GM21576 (cell line): ENCODE results near the gene CCDC200.
"Not testable (repeated sequence)": the region's sequence is repeated elsewhere in the genome, so short reads cannot be mapped to it uniquely, and the experiment has no call there.

Experiments
- ATAC-seq: cut with Tn5 transposase; IDR thresholded peaks from one replicate; pipeline ENCODE4 v1.9.1; 2021; ENCODE audit warnings: mild to moderate bottlenecking, moderate library complexity; ENCODE audit not compliant: unreplicated experiment

CCDC200 gene

DNA sequence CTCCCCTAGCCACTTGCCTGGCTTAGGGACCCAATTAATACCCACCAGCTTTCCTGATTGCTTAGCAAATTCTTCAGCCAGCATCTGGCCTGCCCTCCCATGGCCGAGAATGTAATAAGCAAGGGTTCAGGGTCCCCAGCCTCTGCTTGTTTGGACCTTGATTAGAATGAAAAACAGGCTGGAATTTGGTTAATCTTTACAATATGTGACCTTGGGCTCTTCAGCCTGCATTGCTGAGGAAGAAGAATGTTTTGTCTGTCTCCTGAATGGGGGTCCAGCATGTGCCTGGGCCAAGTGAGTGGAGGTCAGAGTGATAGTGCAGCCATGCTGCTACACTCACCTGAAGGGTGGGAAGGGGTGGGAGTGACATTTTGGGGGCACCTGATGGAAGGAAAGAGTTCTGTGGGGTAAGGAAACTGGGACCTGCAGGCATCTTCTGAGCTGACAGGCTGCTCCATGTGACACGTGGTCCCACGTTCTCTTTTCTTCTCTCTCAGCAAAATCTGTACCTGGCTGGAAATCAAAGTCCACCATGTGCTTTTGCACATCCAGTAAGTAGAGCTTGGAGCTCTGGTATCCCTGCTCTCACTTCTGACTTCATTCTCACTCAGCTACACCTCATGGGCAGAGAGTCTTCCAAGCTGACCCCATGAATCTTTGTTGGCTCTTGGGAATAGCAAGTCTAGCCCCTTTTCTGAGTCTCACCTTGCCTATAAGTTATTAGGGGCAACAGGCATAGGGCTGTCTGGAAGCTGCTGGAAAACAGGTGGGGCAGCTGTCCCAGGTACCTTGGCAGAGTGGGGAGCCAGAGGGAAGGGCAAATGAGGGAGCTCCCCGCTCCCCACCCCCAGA, 11.4 kb downstream of the CCDC200 start:
- no peak for ATAC-seq

DNA sequence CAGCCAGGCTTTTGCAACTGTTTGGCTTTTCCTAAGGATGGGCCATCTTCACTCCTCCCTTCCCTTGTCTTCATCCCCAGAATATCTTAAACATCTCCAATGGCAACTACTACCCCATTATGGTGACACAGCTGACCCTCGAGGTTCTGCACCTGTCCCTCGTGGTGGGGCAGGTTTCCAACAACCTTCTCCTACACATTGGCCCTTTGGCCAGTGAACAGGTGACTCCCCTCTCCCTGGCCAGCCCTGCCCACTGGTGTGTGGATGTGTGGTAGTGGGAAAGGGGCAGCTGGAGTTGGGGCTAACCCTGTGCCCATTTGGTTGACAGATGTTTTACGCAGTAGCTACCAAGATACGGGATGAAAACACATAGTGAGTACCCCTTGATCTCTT, 12.1 kb downstream of the CCDC200 start:
- ATAC-seq: no peak

DNA sequence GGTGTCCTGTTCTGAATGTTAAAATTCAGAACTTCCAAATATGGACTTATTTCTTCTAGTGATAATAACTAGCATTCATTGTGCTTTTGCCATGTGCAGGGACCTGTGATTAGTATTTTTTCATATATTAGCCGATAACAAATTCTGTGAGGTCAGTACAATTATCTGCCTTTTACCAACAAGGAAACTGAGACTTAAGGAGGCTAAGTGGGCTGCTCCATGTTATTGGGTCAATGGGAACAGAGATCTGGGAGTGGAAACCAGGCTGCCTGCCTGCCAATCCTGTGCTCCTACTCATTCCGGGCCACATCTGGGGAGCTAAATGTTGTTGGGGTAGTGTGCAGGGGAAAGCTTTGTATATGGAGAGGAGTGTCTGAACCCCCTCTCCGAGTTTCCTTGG, 13.1 kb downstream of the CCDC200 start:
- no peak for ATAC-seq

DNA sequence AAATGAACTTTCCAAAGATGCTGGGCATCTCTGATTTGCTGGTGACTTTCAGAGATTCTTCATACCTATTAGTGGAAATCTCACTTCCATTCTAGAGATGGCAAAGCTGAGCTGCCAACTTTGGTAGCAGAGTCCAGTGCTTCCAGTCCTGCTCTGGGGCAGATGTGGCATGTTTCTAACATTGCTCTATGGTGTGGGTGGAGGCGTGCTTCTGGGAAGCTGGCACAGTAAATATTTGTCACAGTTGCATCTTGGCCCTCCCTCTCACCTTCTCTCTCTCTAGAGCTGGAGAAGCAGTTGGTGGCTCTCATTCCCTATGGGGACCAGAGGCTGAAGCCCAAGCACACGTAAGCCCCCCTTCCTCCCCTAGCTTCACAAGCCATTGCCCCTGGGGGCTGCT, 14.9 kb downstream of the CCDC200 start:
- ATAC-seq: no peak

DNA sequence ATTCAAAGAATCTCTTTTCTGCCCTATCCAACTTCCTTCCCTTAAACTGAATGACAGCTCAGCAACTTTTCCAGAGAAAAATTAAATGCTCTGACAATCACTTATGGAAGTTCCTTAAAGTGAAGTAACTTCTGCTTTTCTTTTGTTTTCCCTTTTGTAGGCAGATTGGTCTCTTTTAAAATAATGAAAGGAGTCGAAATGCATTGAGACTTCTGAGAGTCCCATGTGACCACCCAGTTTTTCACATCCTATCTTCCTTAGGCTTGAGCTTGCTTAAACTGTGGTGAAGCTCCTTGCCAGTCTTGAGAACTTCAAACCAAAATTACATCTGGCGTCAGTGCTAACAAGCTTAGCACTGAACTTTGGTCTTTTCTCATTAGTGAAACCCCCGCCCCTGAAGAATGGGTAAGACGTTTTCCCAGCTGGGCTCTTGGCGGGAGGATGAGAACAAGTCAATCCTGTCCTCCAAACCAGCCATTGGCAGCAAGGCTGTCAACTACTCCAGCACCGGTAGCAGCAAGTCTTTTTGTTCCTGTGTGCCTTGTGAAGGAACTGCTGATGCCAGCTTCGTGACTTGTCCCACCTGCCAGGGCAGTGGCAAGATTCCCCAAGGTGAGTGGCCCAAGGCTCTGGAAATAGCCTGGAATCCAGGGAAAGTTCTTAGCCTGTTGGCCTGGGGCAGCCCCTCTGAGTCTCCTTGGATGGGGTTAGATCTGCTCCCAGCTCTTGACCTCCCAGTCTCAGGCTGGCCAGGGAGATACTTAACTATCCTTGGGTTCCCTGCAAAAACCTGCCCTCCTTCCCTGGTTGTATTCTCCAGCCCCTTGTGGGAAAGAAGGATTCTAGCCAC, 15.6 kb downstream of the CCDC200 start:
- ATAC-seq: no peak

DNA sequence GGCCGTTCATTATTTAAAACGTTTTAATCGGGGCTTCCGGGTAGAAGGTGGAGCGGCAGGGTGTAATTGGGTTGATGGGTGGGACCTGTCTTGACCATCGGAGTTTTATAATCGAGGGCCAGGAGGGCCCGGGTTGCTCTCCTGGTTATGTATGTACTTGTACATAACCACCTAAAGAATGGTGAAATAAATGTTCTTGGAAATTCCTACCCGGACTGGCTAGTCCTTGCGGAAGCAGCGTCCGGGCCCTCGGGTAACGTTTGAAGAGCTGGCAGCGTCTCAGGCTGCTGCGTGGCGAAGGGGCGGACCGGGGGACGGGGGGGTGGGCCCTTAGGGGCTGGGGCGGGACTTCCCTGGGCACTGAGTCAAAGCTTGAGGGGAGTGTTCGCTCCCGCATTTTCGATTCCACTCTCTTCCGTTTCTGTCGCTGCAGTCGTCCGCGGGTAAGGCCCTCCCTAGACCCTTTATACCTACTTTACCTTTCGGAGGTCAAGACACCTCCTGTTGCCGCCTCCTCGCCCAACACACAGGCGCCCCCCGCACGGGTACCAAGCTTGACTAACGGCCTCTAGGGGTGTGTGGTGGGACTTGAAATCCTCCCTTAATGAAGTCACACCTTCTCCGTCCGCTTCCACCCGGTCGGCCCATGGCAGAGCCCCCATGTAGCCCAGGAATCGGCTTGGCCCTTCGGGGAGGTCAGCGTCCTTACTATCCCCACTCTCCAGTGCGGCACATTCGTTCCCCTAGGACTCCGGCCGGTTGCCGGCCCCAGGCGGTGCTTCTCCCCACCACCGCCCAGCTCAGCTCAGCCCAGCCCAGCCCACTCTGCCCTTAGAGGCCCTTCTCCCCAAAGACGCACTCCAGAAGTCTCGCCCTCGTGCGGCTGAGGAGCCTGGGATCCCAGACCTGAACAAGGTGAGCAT, 16.7 kb downstream of the CCDC200 start, which contains the start of gene TMEM106A:
Gene TMEM106A (plus strand): TSS at position 396 of the 923 bp plus-strand sequence. CDS start 1,167 bp downstream, outside the sequence.
- peak; percentile 61 for ATAC-seq

DNA sequence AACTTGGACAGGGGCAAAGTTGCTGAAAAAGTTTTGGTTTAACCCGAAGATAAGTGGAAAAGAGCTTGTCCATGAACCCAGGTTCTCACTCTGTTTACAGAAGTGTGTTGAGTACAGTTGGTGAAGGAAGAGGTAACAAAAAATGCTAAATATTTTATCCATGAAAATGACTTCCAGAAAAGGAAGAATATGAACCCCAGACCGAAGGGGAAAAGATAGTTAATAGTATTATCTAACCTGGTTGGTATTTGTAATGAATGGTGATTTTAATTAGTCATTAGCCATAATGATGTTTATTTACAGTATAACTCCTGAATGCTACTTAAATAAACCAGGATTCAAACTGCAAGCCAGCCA, 17.3 kb downstream of the CCDC200 start:
- ATAC-seq: no peak

DNA sequence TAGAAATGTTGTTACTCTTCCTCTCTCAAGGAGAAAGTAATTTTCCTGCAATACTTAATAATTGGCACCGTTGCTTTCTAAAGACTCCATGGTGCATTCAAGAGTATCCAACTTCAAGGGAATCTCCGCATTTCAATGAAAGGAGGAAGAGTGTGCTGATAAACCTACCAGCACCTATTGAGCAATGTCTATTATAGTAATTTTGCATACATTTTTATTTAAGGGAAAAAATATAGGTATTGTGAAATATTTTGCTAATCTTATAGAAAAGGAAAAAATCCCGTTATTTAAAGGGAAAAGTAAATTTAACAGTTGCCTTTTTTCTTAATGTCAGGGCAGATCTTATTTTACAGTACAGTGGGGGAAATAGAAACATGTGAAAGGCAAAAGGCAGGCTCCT, 17.8 kb downstream of the CCDC200 start:
- ATAC-seq: no peak

DNA sequence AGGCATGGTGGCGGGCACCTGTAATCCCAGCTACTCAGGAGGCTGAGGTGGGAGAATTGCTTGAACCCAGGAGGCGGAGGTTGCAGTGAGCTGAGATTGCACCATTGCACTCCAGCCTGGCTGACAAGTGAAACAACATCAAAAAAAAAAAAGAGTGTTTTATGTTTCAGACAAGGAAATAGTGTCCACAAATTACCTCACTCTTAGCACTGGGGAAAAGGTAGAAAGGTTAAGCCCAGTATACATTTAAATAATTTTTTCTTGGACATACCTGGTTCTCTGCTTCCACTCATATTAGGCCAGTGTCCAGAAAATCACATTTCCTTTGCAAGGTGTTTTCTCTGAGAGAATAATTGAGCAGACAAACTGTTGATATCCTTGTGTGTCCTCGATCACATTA, 25.4 kb downstream of the CCDC200 start:
- not testable (repeated sequence) for ATAC-seq

DNA sequence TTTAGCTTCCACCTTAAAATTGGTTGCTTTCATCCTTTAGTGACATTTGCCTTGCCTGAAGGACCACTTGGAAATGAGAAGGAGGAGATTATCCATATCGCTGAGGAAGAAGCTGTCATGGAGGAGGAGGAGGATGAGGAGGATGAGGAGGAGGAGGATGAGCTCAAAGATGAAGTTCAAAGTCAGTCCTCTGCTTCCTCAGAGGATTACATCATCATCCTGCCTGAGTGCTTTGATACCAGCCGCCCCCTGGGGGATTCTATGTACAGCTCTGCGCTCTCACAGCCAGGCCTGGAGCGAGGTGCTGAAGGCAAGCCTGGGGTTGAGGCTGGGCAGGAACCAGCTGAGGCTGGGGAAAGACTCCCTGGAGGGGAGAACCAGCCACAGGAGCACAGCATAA, 28.3 kb downstream of the CCDC200 start:
- ATAC-seq: no peak

DNA sequence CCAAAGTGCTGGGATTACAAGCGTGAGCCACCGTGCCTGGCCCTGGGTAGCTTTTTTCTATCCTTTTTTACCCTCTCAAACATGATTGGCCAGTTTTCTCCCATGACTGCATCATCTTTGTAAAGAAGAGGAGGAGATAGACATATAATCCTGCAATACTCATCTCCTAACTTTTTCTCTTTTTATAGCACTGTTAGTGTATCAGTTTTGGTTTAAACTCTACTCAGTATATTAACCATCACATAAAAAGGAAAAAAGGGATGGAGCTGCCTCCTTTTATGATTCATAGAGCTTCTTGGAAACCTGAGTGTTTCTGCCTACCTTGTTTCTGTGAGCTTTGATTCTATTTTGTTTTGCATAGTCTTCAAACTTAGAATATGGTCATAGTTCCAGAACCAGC, 28.8 kb downstream of the CCDC200 start:
- no peak for ATAC-seq

DNA sequence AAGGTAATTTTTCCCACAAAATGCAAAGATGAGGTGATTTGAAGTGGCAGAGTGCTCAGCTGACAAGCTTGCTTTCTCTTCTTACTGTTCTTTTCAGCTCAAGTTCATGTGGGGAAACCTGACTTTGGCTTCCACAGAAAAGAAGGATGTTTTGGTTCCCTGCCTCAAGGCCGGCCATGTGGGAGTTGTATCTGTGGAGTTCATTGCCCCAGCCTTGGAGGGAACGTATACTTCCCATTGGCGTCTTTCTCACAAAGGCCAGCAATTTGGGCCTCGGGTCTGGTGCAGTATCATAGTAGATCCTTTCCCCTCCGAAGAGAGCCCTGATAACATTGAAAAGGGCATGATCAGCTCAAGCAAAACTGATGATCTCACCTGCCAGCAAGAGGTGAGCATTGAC, 35.2 kb downstream of the CCDC200 start:
- no peak for ATAC-seq

DNA sequence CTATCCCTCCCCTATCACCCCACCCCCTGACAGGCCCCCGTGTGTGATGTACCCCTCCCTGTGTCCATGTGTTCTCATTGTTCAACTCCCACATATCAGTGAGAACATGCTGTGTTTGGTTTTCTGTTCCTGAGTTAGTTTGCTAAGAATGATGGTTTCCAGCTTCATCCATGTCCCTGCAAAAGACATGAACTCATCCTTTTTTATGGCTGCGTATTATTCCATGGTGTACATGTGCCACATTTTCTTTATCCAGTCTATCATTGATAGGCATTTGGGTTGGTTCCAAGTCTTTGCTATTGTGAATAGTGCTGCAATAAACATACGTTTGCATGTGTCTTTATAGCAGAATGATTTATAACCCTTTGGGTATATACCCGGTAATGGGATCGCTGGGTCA, 41.8 kb downstream of the CCDC200 start:
- not testable (repeated sequence) for ATAC-seq

DNA sequence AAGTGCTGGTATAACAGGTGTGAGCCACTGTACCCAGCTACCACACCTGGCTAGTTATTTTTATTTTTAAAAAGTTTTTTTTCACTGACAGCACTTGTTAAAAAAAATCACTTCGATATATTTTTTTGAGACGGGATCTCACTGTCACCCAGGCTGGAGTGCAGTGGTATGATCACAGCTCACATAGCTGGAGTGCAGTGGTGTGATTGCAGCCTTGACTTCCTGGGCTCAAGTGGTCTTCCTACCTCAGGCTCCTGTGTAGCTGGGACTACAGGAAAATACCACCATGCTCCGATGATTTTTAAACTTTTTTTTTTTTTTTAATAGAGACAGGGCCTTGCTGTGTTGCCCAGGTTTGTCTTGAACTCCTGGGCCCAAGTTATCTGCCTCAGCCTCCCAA, 44.5 kb downstream of the CCDC200 start:
- ATAC-seq: no peak

DNA sequence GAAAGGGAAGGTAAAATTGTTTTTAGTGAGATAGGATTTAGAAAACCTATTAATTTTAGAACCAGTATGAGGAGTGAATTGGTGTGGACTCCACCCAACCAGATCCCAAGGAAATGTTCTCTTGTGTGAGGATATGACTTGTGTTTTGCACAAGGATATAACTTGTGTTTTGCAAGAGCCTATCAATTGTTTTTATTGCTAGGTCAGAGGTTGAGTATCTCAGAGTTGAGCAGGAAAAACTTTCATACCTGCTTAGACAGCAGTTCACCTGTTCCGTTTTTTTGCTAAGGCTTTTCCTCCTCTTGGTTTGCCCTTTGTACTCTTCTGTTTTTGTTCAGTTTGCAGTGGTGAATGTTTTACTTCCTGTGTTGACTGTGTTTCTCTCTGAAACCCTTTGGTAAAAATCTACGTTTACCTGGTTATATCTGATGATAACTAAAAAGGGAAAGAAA, 52.3 kb downstream of the CCDC200 start:
- no peak for ATAC-seq

DNA sequence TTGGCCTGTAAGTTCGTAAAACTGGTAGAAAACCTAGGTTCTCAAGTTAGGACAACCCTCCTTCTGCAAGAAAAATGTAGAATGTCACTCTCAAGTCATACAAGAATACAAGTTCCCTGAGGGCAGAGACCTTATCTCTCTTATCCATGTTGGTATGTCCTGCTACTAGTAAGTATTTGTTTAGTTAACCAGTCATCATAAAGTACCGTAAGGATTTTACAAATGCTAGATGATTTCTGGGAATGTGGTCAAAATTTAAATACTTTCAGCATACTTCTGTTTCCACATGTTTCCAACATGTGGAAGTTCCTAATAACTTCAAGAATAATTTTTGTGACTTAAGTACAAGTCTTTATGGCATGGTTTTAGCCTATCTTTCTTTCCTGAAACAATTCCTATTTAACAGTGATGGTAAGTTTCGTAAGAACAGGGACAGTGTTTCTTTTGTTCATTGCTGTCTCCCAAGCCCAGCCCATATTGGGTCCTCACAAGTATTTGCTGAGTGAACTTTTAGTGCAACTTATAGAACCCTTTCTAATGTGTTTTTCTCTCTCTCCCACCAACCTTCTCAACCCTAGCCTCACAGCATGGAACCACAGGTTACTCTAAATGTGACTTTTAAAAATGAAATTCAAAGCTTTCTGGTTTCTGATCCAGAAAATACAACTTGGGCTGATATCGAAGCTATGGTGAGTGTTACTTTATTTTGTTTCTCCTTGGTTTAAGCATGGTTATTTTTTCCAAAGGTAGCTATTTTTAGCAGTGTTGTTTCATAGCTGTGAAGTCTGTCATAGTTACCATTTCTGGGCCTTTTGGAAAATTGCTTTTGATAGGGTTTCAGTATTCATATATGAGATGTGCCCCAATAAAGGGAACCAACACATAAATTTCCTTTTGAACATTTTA, 53.0 kb downstream of the CCDC200 start:
- ATAC-seq: no peak

DNA sequence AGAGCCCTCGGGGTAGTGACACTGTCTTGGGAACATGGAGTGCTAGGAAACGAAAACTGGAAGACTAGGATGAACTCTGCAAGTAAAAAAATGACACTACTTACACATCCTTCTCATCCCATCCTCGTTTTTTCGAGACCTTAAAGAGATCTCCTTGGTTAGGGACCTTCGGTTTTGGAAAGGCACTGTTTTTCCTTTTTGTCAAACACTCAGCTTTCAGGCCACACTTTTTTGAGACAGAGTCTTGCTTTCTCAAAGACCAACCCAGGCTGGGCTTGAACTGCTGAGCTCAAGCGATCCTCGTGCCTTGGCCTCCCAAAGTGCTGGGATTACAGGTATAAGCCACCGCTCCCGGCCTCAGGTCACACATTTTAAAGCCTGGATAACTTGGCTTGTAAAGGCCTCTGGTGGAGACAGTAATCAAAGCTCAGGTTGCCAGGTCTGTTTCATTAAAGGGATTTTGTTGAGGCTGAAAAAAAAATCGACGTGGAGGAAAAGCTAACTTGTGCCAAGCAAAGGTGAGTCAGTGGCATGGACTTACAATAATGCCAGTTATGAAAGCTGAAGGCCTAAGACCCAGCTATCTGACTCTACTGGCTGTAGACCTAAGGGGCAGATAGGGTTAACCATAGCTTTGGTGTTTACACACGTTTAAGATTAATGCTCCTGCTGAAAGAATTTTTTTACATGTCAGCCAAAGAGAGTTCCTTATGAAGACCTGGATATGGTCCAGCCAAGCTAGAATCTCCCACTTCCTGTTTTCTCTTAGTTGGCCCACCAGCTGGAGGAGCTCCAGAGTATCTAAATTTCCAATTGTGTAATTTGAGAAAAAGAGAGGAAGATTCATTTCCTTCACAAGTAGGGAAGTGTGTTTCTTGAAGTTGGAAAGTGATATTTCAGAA, 56.6 kb downstream of the CCDC200 start:
- no peak for ATAC-seq
